ENCODE results near the gene WDR35.

Gene WDR35

GRCh38 chr2:20018601-20019152 is 28.8 kb upstream of the WDR35 start:
- TF ChIP-seq, protein P1, sequence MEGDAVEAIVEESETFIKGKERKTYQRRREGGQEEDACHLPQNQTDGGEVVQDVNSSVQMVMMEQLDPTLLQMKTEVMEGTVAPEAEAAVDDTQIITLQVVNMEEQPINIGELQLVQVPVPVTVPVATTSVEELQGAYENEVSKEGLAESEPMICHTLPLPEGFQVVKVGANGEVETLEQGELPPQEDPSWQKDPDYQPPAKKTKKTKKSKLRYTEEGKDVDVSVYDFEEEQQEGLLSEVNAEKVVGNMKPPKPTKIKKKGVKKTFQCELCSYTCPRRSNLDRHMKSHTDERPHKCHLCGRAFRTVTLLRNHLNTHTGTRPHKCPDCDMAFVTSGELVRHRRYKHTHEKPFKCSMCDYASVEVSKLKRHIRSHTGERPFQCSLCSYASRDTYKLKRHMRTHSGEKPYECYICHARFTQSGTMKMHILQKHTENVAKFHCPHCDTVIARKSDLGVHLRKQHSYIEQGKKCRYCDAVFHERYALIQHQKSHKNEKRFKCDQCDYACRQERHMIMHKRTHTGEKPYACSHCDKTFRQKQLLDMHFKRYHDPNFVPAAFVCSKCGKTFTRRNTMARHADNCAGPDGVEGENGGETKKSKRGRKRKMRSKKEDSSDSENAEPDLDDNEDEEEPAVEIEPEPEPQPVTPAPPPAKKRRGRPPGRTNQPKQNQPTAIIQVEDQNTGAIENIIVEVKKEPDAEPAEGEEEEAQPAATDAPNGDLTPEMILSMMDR (IDR thresholded peaks at IDR 0.05) = no peak

GRCh38 chr2:20016346-20016745 is 26.4 kb upstream of the WDR35 start:
- TF ChIP-seq, protein P1 (IDR thresholded peaks at IDR 0.05) = no peak
- H2AFZ ChIP-seq = no peak overlapping the region
- no peaks in the 10 kb centered on the region for H3K9me3 ChIP-seq (ENCODE audit: control insufficient read depth, low read length)
- H3K79me2 ChIP-seq = no peaks in the 10 kb centered on the region
- H3K9ac ChIP-seq = no peak overlapping the region
- H3K4me3 ChIP-seq (ENCODE audit: low read depth, low read length) = no peak overlapping the region
- H3K4me2 ChIP-seq (ENCODE audit: low read length) = no peak overlapping the region
- no peaks in the 10 kb centered on the region for H3K4me1 ChIP-seq
- no peaks in the 10 kb centered on the region for H3K27me3 ChIP-seq (ENCODE audit: control insufficient read depth, insufficient read depth, low read length)
- H3K36me3 ChIP-seq (ENCODE audit: control insufficient read depth, insufficient read depth, low read length) = no peaks in the 10 kb centered on the region
- no peak overlapping the region for H3K27ac ChIP-seq

More at GRCh38 chr2:20018601-20019152, 28.8 kb upstream of the WDR35 start:
- Histone ChIP-seq H3K4me3 (ENCODE audit: low read depth, low read length) (no peak overlapping the region), H3K27me3 (ENCODE audit: control insufficient read depth, insufficient read depth, low read length) (no peaks in the 10 kb centered on the region), H3K79me2 (no peaks in the 10 kb centered on the region), H3K4me2 (ENCODE audit: low read length) (no peak overlapping the region), H2AFZ (no peak overlapping the region), H3K9me3 (ENCODE audit: control insufficient read depth, low read length) (no peaks in the 10 kb centered on the region), H3K27ac (no peak overlapping the region), H3K4me1 (no peaks in the 10 kb centered on the region), H3K36me3 (ENCODE audit: control insufficient read depth, insufficient read depth, low read length) (no peaks in the 10 kb centered on the region), H3K9ac (no peak overlapping the region)

DNA sequence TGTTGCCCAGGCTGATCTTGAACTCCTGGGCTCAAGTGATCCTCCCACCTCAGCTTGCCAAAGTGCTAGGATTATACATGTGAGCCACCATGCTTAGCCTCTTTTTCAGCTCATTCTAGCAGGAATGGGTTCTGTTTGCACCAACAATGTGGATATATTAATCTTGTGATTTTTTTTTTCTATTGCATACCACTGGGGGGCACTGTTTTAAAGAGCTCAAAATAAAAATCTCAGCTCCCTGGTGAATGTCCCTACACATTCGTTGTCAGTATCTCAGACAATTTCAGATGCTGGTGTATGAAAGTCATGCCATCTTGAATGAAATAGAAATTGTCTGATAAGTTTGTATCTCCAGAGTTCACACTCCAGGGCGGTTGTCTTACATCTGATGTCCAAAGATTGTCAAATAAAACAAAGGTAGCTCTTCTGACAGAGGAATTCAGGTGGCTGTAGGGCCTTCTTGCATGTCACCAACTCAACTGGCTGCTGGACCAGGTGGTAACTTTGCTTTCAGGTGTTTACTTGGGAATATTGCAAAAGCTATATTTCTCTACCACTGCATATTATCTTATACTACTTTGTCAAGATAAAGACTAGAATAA is 25.7 kb upstream of the WDR35 start:
- H3K27me3 ChIP-seq (ENCODE audit: control insufficient read depth, insufficient read depth, low read length) = no peaks in the 10 kb centered on the region
- H3K79me2 ChIP-seq = no peaks in the 10 kb centered on the region
- no peak overlapping the region for H3K27ac ChIP-seq
- H2AFZ ChIP-seq = no peak overlapping the region
- H3K9me3 ChIP-seq (ENCODE audit: control insufficient read depth, low read length) = no peaks in the 10 kb centered on the region
- no peaks in the 10 kb centered on the region for H3K36me3 ChIP-seq (ENCODE audit: control insufficient read depth, insufficient read depth, low read length)
- TF ChIP-seq, protein P1 (IDR thresholded peaks at IDR 0.05) = peak; percentile 69
- no peaks in the 10 kb centered on the region for H3K4me1 ChIP-seq
- H3K9ac ChIP-seq = no peak overlapping the region
- H3K4me3 ChIP-seq (ENCODE audit: low read depth, low read length) = no peak overlapping the region
- no peak overlapping the region for H3K4me2 ChIP-seq (ENCODE audit: low read length)

GRCh38 chr2:20013126-20013849 is 23.4 kb upstream of the WDR35 start:
- Histone ChIP-seq H3K36me3 (ENCODE audit: control insufficient read depth, insufficient read depth, low read length) (no peaks in the 10 kb centered on the region), H3K27ac (no peak overlapping the region), H3K9ac (no peak overlapping the region)

More at GRCh38 chr2:20013126-20013849, 23.4 kb upstream of the WDR35 start:
- Histone ChIP-seq H3K9me3 (ENCODE audit: control insufficient read depth, low read length) (no peaks in the 10 kb centered on the region), H2AFZ (peak overlapping the region; percentile 84), H3K4me2 (ENCODE audit: low read length) (peak overlapping the region; percentile 34), H3K79me2 (no peaks in the 10 kb centered on the region), H3K27me3 (ENCODE audit: control insufficient read depth, insufficient read depth, low read length) (no peaks in the 10 kb centered on the region), H3K4me1 (no peaks in the 10 kb centered on the region), H3K4me3 (ENCODE audit: low read depth, low read length) (peak overlapping the region; percentile 30)
- TF ChIP-seq, protein P1 (IDR thresholded peaks at IDR 0.05) = no peak

Data from parathyroid adenoma (tissue), 2 donors.